NCI-H1436 (cell line): ENCODE results near the gene ELL.

Source experiments
- DNase-seq: peaks from one replicate; lab custom pipeline; 2025; lab: John Stamatoyannopoulos, UW

ELL gene

DNA sequence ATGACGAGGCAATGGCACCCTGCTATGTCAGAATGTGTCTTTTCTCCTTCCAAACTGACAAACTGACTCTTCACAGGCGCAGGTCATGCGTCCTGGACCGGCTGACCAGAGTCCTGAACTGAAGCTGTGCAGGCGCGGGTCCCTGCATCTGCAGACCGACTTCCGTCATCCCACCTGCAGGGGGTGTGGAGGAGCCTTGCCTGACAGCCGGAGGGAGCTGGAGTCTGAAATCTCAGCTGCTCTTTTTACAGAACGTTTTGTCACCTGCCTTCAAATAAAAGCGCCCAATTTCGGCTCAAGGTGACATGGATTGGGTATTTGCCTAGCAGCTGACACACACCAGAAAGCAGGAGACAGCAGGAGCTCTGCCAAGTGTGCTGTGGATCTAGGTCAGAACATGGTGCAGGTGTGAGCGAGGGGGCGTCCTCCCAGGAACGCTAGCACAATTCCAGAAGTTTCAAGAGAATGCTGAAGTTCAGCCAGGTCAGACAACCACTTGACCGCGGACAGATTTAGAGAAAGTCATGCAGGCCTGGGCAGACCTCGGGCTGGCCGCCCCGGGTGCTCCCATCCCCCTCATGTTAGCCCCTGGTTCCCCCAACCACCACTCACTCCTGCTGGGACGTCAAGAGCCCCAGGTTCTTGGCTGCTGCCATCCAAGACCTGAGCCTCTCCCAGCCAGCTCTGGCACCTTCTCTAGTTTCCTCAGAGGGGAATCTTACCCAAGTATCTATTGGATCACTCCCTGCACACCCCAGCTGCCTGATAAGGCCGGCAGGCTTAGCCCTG lies 32.8 kb downstream of the ELL start:
- DNase-seq, result peak; percentile 41

DNA sequence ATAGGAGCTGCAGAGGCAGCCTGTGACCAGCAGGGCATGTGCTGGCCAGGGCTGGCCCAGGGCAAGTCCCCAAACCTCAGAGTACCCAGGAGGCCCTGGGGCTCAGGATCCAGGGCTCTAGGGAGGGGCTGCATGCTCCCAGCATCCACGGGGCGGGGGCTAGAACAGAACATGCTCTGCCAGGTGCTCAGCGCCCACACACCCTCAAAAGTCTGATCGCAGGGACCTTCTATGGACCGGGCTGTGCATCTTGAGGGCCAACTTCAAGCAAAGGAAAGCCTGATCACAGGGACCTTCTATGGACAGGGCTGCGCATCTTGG lies 33.5 kb downstream of the ELL start:
- DNase-seq, result no peak

DNA sequence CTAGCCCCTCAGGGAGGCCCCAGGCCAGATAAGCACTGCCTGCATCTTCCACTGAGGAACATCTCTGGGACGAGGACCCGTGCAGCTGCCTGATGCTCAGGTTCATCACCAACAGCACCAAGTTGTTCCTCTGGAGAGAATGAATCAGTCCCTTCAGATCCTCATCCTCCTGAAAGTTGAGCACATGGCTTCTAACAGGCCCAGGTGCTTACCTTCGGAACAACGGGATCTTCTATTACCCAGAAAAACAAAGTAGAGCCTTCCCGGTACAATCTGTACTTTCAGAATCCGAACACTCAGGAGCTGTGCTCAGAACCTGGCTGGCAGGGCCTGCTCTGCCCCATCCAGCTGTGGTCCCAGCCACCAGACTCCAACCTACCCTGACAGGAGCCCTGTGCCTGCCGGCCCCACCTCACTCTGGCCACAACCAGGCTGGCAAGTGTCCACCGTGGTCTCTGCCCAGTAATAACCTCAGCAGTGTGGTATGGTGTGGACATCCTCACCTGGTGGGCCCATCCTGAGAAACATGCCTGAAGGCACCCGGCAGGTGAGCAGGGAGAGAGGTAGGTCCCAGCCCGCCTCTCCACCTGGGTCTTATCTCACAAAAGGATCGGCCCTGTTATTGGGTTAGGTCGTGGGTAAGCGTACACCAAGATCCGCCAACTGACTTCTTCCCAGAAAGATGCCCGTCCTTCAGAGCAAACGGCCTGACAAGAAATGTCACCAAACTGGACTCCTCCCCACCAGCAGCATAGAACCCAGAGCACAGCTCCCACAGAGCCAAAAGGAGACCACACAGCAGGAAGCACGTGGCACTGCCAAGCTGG lies 34.1 kb downstream of the ELL start:
- DNase-seq, result no peak

DNA sequence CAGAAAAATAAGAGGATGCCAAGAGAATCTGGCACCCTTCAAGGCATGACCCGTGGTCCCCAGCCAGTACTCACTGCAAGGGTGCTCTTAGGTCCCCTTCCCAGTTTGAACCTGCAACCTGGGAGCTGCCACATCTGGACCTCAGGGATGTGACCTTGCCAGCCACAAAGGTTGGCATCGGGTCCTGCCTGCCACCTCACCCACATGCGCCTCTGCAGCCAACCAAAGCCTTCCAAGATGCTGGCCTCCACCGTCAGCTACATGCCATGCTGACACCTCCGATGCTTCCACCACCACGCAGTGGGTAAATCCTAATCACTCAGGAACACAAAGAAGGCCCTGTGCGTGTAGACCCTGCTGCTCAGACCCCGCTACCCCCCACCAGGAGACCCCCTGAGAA lies 35.1 kb downstream of the ELL start:
- no peak for DNase-seq

DNA sequence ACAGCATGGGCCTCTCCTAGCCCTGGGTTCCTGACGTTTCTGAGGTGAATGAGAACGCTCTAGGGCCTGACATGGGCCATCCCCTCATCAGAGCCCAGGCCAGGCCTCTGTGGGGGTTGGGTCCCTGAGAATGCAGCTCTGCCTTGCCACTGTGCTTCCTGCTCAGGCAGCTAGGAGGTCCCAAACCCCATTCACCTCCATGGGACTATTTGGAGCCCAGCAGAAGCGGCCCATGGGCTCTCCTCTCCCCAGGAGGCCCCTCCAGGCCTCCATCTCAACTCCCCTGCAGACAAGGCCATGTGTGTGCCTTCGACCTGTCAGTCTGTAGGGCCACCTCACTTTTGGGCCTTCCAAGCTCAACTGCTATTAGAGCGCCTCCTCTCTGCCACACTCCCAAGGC lies 36.9 kb downstream of the ELL start:
- no peak for DNase-seq

DNA sequence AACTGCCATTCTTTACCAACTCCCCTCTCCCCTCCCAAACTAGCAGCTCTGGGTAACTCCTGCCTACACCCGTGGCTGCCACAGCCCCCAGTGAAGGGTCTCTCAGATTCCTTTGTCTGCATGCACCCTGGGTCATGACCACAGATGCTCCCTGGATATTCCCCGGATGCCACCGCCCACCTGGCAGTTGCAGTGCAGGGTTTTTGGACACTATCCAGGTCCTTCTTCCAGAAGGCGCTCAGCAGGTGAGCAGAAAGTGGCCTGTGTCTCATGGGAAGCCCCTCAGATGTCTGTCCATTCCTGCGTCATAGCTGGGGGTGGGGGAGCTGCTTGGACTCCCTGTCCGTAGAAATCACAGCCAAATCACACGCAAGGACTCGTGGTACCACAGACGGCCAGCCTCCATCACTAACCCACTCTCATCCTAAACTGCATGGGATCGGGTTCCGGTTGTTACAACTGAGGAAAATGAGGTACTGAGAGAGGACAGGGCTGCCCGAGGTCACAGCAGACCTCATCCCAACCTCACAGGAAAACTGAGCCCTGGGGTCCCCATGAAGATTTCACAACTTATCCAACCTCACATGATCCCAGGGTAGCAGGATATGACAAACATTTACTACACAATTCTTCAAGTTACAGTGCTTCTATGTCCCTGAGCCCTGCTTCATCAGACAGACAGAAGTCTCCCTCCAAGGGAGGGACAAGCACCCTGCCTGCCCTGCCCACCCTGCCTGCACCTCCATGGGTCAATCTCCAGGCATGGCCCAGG lies 38.6 kb downstream of the ELL start:
- peak; percentile 51 for DNase-seq

DNA sequence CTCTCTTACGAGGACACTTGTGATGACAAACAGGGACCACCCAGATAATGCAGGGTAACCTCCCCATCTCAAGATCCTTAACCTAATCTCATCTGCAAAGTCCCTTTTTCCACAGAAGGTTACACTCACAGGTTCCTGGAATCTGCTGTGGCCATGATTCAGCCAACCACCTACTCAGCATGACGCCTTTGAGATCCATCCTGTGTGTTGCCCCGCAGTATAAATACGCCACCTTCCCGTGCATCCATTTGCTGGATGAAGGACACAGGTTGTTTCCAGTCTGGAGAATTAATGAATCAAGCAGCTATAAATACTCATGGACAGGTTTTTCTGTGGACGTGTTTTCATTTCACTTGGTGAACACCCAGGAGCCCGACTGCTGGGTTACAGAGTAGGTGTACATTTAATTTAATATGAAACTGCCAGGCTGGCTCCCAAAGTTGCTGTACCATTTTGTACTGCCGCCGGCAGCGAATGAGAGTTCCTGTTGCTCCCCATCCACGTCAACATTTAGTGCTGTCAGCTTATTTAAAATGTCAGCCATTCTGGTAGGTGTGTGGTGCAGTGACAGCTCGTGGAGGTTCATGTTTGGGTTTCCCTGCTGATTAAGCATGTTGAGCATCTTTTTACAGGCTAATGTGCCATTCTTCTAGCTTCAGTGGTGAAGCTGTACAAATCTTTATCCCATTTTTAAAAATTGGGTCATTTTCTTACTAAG lies 40.2 kb downstream of the ELL start:
- DNase-seq, result no peak

DNA sequence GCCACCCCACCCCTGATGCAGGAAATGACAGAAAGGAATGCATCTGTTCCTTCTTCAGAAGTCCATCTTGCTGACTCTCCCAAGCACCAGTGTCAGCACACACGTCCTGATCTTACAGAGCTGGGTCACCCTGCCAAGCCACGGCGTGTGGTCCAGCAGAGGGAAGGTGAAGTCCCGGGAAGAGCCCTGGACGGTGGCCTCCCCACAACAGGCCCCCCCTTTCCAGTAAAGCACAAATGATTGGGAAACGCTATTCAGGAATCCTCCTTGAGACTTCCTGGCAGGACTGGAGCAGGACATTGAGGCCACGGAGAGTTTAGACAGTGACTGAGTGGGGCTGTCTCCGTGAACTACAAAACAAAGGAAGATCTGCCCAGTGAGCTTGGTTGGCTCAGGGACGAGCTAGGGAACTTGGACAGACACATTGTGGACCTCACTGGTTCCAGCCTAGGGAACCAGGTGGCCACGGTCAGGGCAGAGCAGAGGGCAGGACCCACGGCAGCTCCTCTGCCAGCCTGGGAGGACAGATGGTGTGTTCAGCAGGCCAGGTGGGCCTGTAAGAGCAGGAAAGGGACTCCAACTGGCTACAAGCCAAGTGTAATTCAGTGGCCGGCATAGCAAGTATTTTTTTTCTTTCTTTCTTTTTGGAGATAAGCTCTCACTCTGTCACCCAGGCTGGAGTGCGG lies 41.7 kb downstream of the ELL start:
- DNase-seq, result no peak

DNA sequence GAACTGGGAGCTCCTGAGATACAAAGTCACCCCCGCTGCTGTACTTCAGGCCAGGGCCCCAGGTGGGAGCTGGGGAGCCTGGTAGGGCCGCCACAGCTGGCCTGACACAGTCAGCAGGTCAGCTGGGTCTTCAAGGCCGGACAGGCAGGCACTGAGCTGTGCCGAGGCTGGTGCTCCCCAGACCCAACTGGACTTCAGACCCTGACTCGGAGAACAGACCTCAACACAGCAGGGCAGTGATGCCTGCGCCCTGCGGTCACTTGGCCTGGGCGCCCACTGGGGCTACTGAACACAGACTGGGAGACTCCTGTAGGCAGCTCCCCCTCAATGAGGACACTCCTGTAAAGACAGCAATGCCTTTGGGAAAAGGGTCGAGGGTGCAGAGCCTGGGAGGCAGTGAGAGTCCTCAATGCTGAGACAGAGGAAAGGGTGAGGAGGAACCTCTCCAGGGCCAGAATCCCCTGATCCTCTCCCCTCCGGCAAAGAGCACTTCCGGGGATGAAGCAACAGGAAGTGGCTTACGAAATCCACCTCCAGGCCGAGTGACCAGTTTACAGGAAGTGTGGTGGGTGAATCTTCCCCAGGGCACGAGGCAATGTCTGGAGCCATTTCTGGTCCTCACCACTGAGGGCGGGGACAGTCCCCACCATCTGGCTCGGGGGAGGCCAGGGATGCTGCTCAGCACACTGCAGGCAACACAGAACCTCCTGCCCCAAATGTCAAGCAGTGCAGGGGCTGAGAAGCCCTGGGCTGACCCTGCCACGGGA lies 43.1 kb downstream of the ELL start:
- no peak for DNase-seq

DNA sequence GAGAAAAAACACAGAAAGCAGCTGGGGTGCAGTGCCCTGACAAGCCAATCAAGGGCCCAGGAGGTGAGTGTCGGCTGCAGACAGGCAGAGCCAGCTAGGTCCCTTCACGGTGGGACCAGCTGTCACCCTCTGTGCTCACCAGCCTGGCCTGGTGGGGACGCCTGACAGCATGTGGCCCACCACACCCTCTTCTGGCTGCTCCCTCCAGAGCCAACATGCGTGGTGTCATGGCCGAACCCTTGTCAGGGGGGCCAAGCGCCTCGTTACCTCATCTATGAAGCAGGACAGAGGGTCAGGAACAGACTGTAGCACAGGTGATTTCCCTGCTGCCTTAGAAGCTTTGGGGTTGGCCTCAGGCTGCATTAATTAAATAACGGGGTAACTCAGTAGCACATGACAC lies 43.9 kb downstream of the ELL start:
- DNase-seq, result no peak

DNA sequence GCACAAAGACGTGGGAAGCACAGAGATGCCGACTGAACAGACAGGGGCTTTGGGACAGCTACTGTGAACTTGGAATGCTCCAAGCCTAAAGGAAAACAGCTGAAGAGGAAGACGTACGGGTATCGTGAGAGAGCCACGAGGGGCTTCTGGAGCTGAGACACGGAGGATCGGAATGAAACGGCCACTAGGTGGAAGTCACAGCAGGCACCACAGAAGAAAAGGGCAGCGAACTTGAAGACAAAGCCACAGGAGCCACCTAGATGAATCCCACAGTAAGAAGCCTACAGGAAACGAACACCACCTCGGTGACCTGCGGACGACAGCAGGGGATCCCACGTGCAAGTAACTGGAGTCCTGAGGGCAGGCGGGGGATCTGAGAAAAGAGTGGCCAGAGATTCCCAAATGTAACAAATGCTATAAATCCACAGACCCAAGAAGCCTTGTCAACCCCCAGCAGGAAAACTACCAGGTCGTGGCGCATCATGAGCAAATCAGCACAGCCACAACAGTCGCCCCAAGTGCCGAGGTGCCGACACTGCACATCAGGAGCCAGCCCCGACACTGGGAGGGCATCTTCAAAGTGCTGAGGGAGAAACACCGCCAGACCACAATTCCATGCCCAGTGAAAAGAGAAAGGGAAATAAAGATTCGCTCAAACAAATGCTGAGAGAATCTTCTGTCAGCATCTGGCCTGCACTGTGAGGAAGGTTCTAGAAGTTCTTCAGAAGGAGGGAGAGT lies 44.7 kb downstream of the ELL start:
- no peak for DNase-seq

DNA sequence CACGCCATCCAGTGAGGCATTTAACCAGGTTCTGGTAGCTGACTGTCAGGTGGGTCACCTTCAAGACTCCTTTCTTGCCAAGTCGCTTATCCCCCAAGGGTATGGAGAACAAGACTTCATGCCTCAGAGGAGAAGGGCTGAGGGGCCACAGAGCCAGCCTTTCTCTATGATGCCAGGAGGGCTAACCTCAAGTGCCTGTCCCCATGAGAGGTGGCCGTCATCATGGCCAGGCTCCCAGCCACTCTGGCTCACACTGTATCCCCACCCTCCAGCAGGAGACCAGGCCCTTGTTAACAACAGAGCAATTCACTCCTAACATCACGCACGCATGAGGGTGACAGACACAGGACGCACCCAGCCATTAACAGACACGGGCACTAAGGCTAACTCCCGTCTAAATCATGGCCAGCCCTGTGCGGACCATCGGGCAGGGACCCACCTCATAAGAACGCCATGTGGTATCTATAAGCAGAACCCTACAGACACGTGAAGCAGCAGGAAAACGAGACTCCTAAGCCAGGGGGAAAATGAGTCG lies 45.3 kb downstream of the ELL start:
- no peak for DNase-seq

DNA sequence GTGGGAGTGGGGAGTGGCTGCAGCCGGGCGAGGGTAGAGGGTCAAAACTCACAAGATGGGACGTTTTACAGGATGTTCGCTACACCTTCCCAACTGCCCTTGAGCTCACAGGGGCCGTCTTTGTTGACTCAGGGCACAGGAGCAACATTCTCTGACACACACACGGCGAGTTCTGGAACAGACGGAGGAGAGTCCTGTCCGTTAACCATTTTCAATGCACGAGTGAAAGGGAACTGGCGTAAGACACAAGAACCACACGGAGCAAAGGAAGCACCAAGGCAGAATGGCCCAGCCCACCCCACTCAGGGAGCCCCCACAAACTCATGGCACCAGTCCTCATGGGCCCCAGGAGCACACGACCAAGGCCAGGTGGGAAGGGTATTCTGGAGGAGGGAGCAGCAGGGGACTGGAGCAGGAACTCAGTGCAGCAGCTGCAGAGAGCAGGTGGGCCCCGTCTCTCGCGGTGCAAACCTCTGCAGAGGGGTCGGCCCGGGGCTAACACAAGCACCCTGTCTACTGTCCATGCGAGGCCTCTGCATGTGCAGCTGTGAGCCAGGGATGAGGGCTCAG lies 46.0 kb downstream of the ELL start:
- no peak for DNase-seq

DNA sequence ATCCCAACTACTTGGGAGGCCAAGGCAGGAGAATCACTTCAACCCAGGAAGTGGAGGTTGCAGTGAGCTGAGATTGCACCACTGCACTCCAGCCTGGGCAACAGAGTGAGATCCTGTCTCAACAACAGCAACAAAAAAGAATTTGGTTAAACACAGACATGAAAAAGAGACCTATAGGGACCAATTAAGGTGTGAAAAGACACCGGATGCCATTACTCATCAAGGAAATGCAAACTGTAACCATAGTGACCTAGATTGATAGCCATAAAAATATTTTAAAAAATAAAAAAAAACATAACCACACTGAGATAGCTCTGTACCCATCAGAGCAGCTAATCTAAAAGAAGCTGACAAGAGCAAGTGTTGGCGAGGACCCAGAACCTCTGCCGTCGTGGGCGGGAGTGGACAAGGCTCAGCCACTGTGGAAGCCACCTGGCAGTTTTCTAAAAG lies 46.8 kb downstream of the ELL start:
- no peak for DNase-seq

DNA sequence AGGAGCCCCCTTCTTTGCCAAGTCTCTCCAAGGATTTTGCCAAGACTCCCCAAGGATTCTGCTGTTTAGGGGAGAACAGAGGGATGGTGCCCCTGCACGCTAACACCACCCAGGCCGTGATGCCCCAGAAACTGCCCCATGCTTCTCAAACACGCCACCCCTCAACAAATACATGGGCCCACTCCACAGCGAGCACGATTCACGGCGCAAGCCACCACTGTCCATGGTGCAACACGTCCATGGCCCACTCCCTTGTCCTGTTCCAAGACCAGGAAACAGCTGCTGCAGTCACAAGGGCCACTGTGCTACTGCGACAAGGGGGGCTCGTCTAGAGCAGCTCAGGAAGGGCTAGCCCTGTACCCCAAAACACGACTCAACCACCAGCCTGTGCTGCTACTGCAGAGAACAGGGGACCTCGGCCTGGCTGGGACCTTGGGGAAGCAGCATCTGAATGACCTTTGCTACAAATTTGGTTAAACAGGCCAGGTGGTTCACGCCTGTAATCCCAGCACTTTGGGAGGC lies 47.4 kb downstream of the ELL start:
- no peak for DNase-seq

DNA sequence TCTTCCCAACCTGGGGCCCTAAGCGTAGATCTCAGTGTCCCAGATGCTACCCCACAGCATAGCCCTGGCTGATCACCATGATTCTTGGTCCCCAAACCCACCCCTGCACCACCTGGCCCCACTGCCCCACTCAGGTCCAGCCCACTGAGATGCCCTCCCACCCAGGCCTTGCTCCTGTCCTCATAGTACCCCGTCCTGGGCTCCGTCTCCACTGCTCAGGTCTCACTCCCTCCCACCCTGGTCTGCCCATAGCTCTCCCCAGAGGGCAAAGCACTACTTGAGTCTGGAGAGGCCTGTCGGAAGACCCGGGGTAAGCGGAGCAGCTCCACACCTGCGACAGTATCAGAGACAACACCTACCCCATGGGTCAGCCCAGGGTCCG lies 48.2 kb downstream of the ELL start:
- no peak for DNase-seq

DNA sequence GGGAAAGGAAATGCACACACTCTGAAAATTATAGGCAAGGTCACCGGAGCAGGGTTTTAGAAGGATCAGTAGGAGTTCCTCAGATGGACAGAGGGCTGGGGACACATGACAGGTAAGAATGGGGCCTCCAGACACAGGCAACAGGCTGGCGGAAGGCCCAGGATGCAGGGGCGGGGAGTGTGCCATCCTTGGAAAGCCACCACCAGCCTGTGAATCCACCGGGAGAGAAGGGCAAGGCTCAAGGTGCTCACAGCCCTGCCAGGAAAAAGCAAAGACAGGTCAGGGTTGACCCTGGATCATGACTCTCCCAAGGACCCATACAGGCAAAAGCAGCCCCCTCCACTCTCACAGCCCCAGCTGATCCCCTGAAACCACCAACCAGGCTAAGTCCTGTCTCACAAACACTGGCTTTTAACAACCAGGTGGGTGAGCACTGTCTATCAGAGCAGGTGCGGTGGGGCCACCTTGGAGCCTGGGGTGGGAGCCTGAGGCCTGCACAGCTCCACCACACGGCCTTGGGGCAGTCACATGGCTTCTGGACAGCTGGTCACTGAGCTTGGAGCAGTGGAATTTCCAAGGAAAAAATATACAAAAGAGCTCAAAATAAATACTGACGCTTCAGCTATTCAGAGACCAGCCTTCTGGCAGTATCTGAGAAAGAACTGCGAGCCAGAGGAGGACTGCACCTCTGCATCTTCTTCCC lies 48.7 kb downstream of the ELL start:
- DNase-seq, result no peak

DNA sequence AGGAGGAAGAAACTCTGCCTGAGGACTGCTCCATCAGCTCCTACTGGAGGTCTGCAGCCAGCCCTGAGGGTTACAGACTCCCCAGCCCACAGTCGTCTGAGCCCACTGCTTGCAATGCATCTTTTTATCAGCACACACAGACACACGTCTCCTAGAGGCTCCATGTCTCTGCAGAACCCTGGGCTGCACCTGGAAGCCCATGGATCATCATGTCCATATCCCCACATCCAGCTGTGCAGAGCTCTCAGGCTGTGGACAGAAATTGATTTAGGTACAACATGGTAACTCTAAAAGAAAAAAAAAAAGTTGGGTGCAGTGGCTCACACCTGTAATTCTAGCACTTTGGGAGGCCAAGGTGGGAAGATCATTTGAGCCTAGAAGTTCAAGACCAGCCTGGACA lies 51.1 kb downstream of the ELL start:
- no peak for DNase-seq
